AG10803 (cell line): ENCODE results near the gene PTK6.

Experiments used
- DNase-seq: peaks from one replicate; pipeline ENCODE4 v3.0.0; 2010; ENCODE audit warnings: low read depth
- H3K4me3 ChIP-seq: 2 replicates; pipeline ENCODE4 v1.5.1; 2011; ENCODE audit warnings: mild to moderate bottlenecking, low read length, control low read depth
- TF ChIP-seq, protein P1 (sequence below): conservative IDR thresholded peaks from 2 replicates; pipeline ENCODE4 v1.5.1; 2011; ENCODE audit warnings: mild to moderate bottlenecking, low read length, control low read depth, inconsistent platforms

PTK6 gene

DNA sequence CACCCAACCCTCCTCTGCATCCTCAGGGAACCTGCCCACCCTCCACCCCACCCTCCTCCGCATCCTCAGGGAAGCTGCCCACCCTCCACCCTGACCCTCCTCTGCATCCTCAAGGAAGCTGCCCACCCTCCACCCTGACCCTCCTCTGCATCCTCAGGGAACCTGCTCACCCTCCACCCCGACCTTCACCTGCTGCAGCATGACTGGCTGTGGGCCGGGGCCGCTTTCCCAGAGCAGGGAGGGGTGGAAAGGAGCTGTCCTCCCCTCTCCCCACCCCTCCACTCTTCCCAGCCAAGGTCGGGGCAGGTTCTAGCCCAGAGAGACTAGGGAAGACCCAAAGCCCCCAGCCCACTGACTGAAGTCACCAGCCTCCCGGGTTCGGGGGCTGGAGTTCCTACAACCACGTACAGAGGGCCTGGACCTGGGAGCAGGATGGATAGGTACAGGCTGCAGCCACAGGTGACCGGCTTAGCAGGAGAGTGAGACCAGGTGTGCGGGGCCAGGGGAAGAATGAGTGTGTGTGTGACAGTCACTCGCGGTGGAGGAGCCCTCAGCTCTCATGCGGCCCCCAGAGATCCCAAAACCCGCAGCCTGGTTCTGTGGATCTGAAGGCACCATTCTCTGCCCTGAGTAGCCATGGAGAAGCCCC, 49.9 kb downstream of the PTK6 start:
- TF ChIP-seq, protein P1, sequence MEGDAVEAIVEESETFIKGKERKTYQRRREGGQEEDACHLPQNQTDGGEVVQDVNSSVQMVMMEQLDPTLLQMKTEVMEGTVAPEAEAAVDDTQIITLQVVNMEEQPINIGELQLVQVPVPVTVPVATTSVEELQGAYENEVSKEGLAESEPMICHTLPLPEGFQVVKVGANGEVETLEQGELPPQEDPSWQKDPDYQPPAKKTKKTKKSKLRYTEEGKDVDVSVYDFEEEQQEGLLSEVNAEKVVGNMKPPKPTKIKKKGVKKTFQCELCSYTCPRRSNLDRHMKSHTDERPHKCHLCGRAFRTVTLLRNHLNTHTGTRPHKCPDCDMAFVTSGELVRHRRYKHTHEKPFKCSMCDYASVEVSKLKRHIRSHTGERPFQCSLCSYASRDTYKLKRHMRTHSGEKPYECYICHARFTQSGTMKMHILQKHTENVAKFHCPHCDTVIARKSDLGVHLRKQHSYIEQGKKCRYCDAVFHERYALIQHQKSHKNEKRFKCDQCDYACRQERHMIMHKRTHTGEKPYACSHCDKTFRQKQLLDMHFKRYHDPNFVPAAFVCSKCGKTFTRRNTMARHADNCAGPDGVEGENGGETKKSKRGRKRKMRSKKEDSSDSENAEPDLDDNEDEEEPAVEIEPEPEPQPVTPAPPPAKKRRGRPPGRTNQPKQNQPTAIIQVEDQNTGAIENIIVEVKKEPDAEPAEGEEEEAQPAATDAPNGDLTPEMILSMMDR: no peak
- no peak overlapping the region for H3K4me3 ChIP-seq
- no peak for DNase-seq

- no peak overlapping the region for H3K4me3 ChIP-seq
- TF ChIP-seq, protein P1: no peak
- DNase-seq: no peak
Observed at GRCh38 chr20:63486300-63486855, 50.8 kb downstream of the PTK6 start.

DNA sequence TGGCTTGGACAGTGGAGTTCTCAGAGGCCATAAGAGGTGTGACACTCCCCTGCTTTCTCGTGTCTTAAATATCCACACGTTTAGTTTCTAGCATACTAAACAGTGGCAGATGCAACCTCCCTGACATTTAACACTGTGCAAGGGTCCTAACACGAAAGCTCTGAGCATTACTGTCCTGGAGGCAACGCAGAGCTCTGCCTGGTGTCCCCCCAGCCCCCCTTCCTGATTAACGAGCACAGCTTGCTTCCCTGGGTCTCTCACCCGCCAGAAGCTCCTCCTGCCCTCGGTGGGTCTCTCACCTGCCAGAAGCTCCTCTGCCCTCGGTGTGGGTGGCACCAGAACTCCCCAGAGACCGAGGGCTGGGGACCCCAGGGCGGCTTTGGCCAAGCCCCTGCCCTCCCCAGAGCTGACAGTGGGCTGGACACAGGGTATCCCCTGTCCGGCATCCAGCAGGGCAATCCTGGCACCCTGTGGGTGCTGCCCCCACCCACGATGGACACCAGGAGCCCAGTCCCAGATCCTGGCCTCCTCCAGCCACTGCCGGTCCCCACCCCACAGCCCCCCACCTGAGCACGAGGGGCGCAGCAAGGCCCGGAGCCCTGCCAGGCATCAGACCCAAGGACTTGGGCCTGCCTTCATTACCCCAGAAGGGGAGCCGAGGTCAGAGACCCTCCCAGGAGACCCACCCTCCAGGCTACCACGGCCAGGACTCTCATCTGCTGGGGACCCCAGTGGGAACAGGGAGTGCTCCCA, 52.3 kb downstream of the PTK6 start:
- TF ChIP-seq, protein P1: no peak
- no peak for DNase-seq
- no peak overlapping the region for H3K4me3 ChIP-seq

DNA sequence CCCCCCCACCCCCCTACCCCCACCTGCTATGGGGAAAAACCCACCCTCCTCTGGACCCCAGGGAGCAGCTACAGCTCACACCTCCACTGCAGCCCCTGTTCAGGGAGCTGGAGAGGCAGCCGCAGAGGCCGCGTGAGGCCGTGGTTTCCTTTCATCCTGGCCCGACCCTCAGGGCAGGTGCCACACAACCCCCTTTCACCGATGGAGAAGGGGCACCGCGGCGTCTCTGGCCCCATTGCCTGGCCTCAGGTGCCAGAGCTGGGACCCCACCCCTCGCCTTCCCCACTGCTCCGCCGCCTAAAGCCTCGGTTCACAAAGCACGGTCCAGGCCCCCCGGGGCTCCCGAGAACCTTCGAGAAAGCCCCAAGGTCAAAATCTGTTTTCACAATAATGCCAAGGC, 52.9 kb downstream of the PTK6 start:
- TF ChIP-seq, protein P1: no peak
- H3K4me3 ChIP-seq: no peak overlapping the region
- DNase-seq: no peak

- no peak overlapping the region for H3K4me3 ChIP-seq
- DNase-seq: no peak
- TF ChIP-seq, protein P1: 0 out of 2 replicates have a peak, but pooled peaks have one; percentile 2
Observed at GRCh38 chr20:63483834-63484233, 53.3 kb downstream of the PTK6 start.

GRCh38 chr20:63482021-63482587, 55.1 kb downstream of the PTK6 start:
- TF ChIP-seq, protein P1: no peak
- no peak for DNase-seq

More at GRCh38 chr20:63482021-63482587, 55.1 kb downstream of the PTK6 start:
- no peak overlapping the region for H3K4me3 ChIP-seq
